K562 (cell line): ENCODE data around the gene TENM4. TPM values are rescaled to one million over a fixed set of nuclear protein-coding genes. Genes with fewer than 3 reads are reported as not detected.

Experiments used
- ATF1 ChIP-seq, 2 experiments: fragments of 450-650 bp in 1 of 2; IDR thresholded peaks; 2 replicates each; pipeline ENCODE4 v1.6.1; 2016; ENCODE audit warnings: missing compliant biosample characterization in 1 of 2, missing genetic modification characterization in 1 of 2
- BACH1 ChIP-seq: fragments of 200-800 bp; sonication (Bioruptor generic); IDR thresholded peaks from 2 replicates; pipeline ENCODE4 v1.6.1; 2016; ENCODE audit warnings: missing genetic modification characterization, missing compliant biosample characterization
- CCAR2 ChIP-seq: fragments of 200-400 bp; formaldehyde crosslinking; IDR thresholded peaks from 2 replicates; pipeline ENCODE4 v1.6.1; 2017; ENCODE audit warnings: mild to moderate bottlenecking, low read depth, low read length
- FOXK1 ChIP-seq: sonication (generic); formaldehyde crosslinking; IDR thresholded peaks from 2 replicates; pipeline ENCODE4 v1.8.0; 2022; ENCODE audit warnings: missing genetic modification reagents, mild to moderate bottlenecking, borderline replicate concordance
- KAT2B ChIP-seq: IDR thresholded peaks from one replicate; pipeline ENCODE4 v1.6.1; 2012; ENCODE audit warnings: low read depth, mild to moderate bottlenecking, control low read depth, inconsistent platforms, low read length, moderate library complexity
- SRSF3 ChIP-seq: fragments of 200-400 bp; formaldehyde crosslinking; IDR thresholded peaks from 2 replicates; pipeline ENCODE4 v1.6.1; 2016; ENCODE audit warnings: mild to moderate bottlenecking, low read length, moderate library complexity; ENCODE audit not compliant: insufficient read depth
- USF1 ChIP-seq: sonication (generic); formaldehyde crosslinking; IDR thresholded peaks from 2 replicates; pipeline ENCODE4 v1.9.0; 2022; ENCODE audit warnings: mild to moderate bottlenecking, missing genetic modification reagents
- ZNF318 ChIP-seq, 2 experiments: fragments of 450-650 bp; IDR thresholded peaks; 2 replicates each; pipeline ENCODE4 v1.6.1; 2016; ENCODE audit warnings: mild to moderate bottlenecking in 2 of 2, borderline replicate concordance in 1 of 2, low read depth in 1 of 2, moderate library complexity in 1 of 2
- polyA plus RNA-seq, 8 experiments: library from polyadenylated mRNA; depleted of rRNA in 4 of 8; stranded (reverse) in 5 of 8; unstranded in 3 of 8; fragments of >200 nt; fragmentation: Nextera tagmentation in 2 of 8; fragmentation: Illumina TruSeq in 1 of 8; extraction: Ambion mirVana in 2 of 8; extraction: Trizol in 1 of 8; gene quantifications; 2 replicates each; pipeline versions ENCODE4 v1.2.1 to v1.2.3, GENCODE V29; 2011 to 2014; ENCODE audit warnings: inconsistent platforms in 1 of 8, missing spikeins in 1 of 8
- total RNA-seq, 7 experiments: library from RNA; depleted of rRNA in 6 of 7; stranded (reverse); fragments of >200 nt in 6 of 7; fragmentation: Illumina TruSeq in 2 of 7; extraction: Trizol in 2 of 7; gene quantifications; 2 replicates each; pipeline versions ENCODE4 v1.2.1 to v1.2.3, GENCODE V29; 2011 to 2021; ENCODE audit warnings: low replicate concordance in 1 of 7

The TENM4 gene
- total and polyA plus RNA-seq, 9 of the 15 experiments (the other 6 are each of a cell fraction or from before 2014, with no cell fraction given): 0.16 TPM; not detected in 8

- TF ChIP-seq ZNF318 (IDR thresholded peaks at IDR 0.05; ENCODE audit: borderline replicate concordance in 1 of 2, low read depth in 1 of 2) (no peak), SRSF3 (no peak), ATF1 (CRISPR knock-in tag; IDR thresholded peaks at IDR 0.05) (no peak), ATF1 (tag; IDR thresholded peaks at IDR 0.05) (no peak), KAT2B (no peak), USF1 (no peak), FOXK1 (CRISPR knock-in tag) (no peak), BACH1 (no peak), CCAR2 (no peak)
Observed at GRCh38 chr11:79117488-79117887, 323.3 kb downstream of the TENM4 start (continued).
